GM21526 (cell line): Measurements from ENCODE around the gene RPS8.
A peak's percentile ranks its signal among the peaks of the same experiment; 100 is the strongest.
"Not testable (repeated sequence)": the region's sequence is repeated elsewhere in the genome, so short reads cannot be mapped to it uniquely, and the experiment has no call there.

Experiments
- ATAC-seq: cut with Tn5 transposase; IDR thresholded peaks from one replicate; pipeline ENCODE4 v1.9.1; 2021; ENCODE audit warnings: moderate library complexity; ENCODE audit not compliant: unreplicated experiment, low FRiP score

The RPS8 gene

GRCh38 chr1:44775078-44775929 is at the start of gene RPS8:
Gene RPS8 (plus strand): TSS chr1:44775540. CDS start chr1:44775597, 57 bp downstream.
- ATAC-seq = peak; percentile 68

GRCh38 chr1:44730741-44731512 is 44.4 kb upstream of the RPS8 start, which contains the start of gene RNU5D-1:
Gene RNU5D-1 (minus strand): TSS chr1:44731170.
- peak; percentile 54 for ATAC-seq

- no peak for ATAC-seq
Measured at GRCh38 chr1:44733365-44733764, 42.0 kb upstream of the RPS8 start.

GRCh38 chr1:44733784-44734183 is 41.6 kb upstream of the RPS8 start:
- no peak for ATAC-seq

- no peak for ATAC-seq
Measured at GRCh38 chr1:44735992-44736391, 39.3 kb upstream of the RPS8 start.

GRCh38 chr1:44738953-44739306 is 36.4 kb upstream of the RPS8 start:
- not testable (repeated sequence) for ATAC-seq

DNA sequence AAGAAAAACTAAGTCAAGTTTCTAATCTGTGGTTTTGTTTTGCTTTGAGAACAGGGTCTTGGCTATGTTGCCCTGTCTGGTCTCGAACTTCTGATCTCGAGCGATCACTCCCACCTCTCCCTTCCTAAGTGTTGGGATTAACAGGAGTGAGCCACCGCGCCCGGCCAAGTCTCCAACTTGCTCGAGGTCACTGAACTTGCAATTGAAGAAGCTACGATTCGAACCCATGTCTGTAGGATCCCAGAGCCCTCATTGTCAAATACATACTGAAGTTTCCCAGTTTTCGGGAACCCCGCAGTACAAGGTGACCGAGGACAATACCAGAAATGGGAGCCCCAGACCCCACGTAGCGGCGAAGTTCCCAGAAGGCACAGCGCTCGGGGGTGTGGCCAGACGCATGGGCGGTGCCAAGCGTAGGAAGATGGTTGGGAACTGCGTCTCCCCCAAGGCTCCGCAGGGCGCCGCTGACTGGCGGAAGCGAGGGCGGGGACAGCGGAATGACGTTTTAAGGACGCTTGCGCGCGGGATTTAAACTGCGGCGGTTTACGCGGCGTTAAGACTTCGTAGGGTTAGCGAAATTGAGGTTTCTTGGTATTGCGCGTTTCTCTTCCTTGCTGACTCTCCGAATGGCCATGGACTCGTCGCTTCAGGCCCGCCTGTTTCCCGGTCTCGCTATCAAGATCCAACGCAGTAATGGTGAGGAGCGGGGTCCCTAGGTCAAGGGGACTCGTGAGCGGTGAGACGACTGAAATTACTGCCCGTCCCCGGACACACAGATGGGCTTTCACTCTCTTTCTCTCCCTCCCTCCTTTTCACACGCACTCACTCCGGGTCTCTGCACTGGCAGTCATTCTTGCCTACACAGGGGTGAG is 35.8 kb upstream of the RPS8 start, which contains the start of gene KIF2C:
Gene KIF2C, plus strand, starts transcription at position 531 of the 872 bp plus-strand sequence. Its CDS starts 96 bp downstream, at position 627.
- peak; percentile 89 for ATAC-seq

GRCh38 chr1:44740179-44740617 is 35.1 kb upstream of the RPS8 start:
- no peak for ATAC-seq

GRCh38 chr1:44743211-44743610 is 32.1 kb upstream of the RPS8 start:
- no peak for ATAC-seq

GRCh38 chr1:44747878-44748277 is 27.5 kb upstream of the RPS8 start:
- no peak for ATAC-seq

DNA sequence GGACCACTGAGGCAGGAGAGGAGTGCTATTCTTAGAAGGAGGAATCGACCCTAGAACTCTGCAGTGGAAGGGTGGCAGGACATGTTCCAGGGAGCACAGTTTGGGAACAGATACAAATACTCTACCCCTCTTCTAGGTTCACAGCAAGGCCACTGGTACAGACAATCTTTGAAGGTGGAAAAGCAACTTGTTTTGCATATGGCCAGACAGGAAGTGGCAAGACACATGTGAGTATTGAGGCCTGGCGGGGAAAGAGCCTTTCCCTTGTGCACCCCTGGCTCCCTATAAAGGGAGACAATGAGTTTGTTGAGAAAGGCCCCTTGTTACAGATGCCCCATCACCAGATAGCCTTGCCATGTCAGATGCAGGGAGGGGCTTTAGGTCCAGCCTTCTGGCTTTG is 17.9 kb upstream of the RPS8 start:
- no peak for ATAC-seq

- no peak for ATAC-seq
Measured at GRCh38 chr1:44759077-44759476, 16.3 kb upstream of the RPS8 start.

GRCh38 chr1:44760876-44761275 is 14.5 kb upstream of the RPS8 start:
- ATAC-seq = no peak

DNA sequence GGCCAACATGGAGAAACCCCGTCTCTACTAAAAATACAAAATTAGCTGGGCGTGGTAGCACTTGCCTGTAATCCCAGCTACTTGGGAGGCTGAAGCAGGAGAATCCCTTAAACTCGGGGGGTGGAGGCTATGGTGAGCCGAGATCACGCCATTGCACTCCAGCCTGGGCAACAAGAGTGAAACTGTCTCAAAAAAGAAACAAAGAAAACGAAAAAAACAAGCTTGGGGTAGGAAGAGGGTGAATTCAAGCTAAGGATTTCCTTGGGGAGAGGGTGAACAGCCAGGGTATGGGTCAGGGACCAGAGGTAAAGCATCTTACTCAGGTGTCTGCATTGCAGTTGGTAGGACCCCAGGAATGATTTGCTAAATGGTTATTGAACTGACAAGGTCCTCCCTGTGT is 8.9 kb upstream of the RPS8 start:
- not testable (repeated sequence) for ATAC-seq

- peak; percentile 18 for ATAC-seq
Measured at GRCh38 chr1:44775930-44776729, 790 bp downstream of the RPS8 start.

DNA sequence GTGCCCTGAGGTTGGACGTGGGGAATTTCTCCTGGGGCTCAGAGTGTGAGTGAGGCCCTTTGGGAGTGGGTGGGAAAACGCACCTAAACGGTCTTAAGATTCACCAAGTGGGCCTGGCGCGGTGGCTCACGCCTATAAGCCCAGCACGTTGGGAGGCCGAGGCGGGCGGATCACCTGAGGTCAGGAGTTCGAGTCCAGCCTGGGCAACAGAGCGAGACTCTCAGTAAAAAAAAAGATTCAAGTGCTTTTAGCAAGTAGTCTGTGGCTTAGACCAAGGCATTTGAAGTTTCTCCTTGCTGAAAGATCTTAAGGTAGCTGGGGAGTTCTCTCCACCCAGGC is 1.4 kb downstream of the RPS8 start:
- ATAC-seq = no peak

- ATAC-seq = no peak
Measured at GRCh38 chr1:44777547-44777946, 2.2 kb downstream of the RPS8 start.

DNA sequence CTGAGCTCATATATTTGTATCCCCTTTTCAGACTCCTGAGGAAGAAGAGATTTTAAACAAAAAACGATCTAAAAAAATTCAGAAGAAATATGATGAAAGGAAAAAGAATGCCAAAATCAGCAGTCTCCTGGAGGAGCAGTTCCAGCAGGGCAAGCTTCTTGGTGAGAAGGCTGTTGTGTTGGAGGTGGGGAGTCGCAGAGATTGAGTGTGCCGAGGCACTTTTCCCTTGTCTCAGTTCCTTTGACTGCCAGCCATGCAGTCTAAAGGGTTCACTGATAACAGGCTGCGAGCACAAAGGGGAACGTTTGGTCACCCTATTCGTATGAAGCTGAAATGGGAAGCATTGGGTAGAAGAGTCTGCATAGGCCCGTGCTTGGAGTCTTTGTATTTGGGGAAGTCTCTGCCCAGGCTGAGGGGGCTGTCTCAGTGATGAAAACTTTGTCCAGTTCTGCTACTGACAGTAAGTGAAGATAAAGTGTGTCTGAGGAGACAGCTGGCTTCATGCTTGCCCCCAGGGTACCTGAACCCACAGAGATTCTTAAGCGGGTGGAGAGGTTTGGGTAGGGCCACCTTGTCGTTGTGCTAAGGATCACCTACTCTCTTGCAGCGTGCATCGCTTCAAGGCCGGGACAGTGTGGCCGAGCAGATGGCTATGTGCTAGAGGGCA is 2.8 kb downstream of the RPS8 start:
- ATAC-seq = no peak
